Stimulated activated CD8-positive, alpha-beta memory T cell treated with anti-CD3 and anti-CD28 coated beads, Interleukin-12 subunit alpha, Interleukin-12 subunit beta, amount 100 ng/mL, for 24 hours (primary cell): ENCODE measurements around the gene PLP1.
"Not testable (repeated sequence)": the region's sequence is repeated elsewhere in the genome, so short reads cannot be mapped to it uniquely, and the experiment has no call there.

ENCODE experiments used
- DNase-seq: peaks from one replicate; pipeline ENCODE4 v3.0.0-alpha.2; 2020; ENCODE audit errors: extremely low read depth

Gene PLP1

GRCh38 chrX:103781062-103781402 lies 4.4 kb downstream of the PLP1 start:
- no peak for DNase-seq

GRCh38 chrX:103781706-103782105 lies 5.1 kb downstream of the PLP1 start:
- no peak for DNase-seq

GRCh38 chrX:103782640-103783039 lies 6.0 kb downstream of the PLP1 start:
- no peak for DNase-seq

- DNase-seq: no peak
Measured at GRCh38 chrX:103783196-103783595, 6.6 kb downstream of the PLP1 start.

- DNase-seq: no peak
Measured at GRCh38 chrX:103783971-103784370, 7.3 kb downstream of the PLP1 start.

- no peak for DNase-seq
Measured at GRCh38 chrX:103789004-103789403, 12.4 kb downstream of the PLP1 start.

- DNase-seq: no peak
Measured at GRCh38 chrX:103791228-103791627, 14.6 kb downstream of the PLP1 start.

- DNase-seq: no peak
Measured at GRCh38 chrX:103791826-103792485, 15.3 kb downstream of the PLP1 start.

GRCh38 chrX:103792916-103793544 lies 16.4 kb downstream of the PLP1 start:
- DNase-seq: no peak

- no peak for DNase-seq
Measured at GRCh38 chrX:103793545-103793940, 16.9 kb downstream of the PLP1 start.

GRCh38 chrX:103794119-103794518 lies 17.5 kb downstream of the PLP1 start:
- DNase-seq: no peak

- no peak for DNase-seq
Measured at GRCh38 chrX:103797691-103798090, 21.1 kb downstream of the PLP1 start.

GRCh38 chrX:103800318-103800717 lies 23.7 kb downstream of the PLP1 start:
- DNase-seq: no peak

- no peak for DNase-seq
Measured at GRCh38 chrX:103805860-103806259, 29.2 kb downstream of the PLP1 start.

- no peak for DNase-seq
Measured at GRCh38 chrX:103806862-103807474, 30.3 kb downstream of the PLP1 start.

GRCh38 chrX:103811858-103812257 lies 35.2 kb downstream of the PLP1 start:
- no peak for DNase-seq

- not testable (repeated sequence) for DNase-seq
Measured at GRCh38 chrX:103817101-103817500, 40.5 kb downstream of the PLP1 start.

GRCh38 chrX:103817502-103817901 lies 40.9 kb downstream of the PLP1 start:
- no peak for DNase-seq

GRCh38 chrX:103818842-103819619 lies 42.4 kb downstream of the PLP1 start:
- no peak for DNase-seq

GRCh38 chrX:103820802-103821201 lies 44.2 kb downstream of the PLP1 start:
- DNase-seq: not testable (repeated sequence)

GRCh38 chrX:103823591-103823990 lies 47.0 kb downstream of the PLP1 start:
- DNase-seq: no peak

- no peak for DNase-seq
Measured at GRCh38 chrX:103825881-103826280, 49.2 kb downstream of the PLP1 start.

GRCh38 chrX:103828529-103828928 lies 51.9 kb downstream of the PLP1 start:
- no peak for DNase-seq
